RWPE2 (cell line): Measurements from ENCODE around the gene SLC25A25.

Experiments
- ATAC-seq: fragments of 200-7000 bp; cut with Tn5 transposase; 3 replicates; pipeline ENCODE4 v1.9.1; 2021; ENCODE audit warnings: low read depth
- DNase-seq: peaks from one replicate; pipeline ENCODE4 v3.0.0-alpha.2; 2020; ENCODE audit warnings: low spot score
- H3K27ac ChIP-seq: fragments of 450-650 bp; 2 replicates; pipeline ENCODE4 v1.5.1; 2017; ENCODE audit warnings: mild to moderate bottlenecking; ENCODE audit not compliant: poor library complexity, severe bottlenecking
- H3K27me3 ChIP-seq: fragments of 250-450 bp; sonication (Bioruptor Pico); 2 replicates; pipeline ENCODE4 v1.5.1; 2021; ENCODE audit warnings: mild to moderate bottlenecking, moderate library complexity; ENCODE audit not compliant: insufficient read depth, poor library complexity, severe bottlenecking
- H3K36me3 ChIP-seq: fragments of 250-450 bp; sonication (Bioruptor Pico); 2 replicates; pipeline ENCODE4 v1.5.1; 2020; ENCODE audit warnings: low read depth, mild to moderate bottlenecking, moderate library complexity
- H3K4me1 ChIP-seq: fragments of 250-450 bp; sonication (Bioruptor Pico); 2 replicates; pipeline ENCODE4 v1.5.1; 2021; ENCODE audit warnings: mild to moderate bottlenecking, moderate library complexity; ENCODE audit not compliant: insufficient read depth, poor library complexity, severe bottlenecking
- H3K4me3 ChIP-seq: fragments of 250-450 bp; sonication (Bioruptor Pico); 2 replicates; pipeline ENCODE4 v1.5.1; 2021; ENCODE audit warnings: mild to moderate bottlenecking, moderate library complexity; ENCODE audit not compliant: severe bottlenecking
- H3K9me3 ChIP-seq: fragments of 250-450 bp; sonication (Bioruptor Pico); 2 replicates; pipeline ENCODE4 v1.5.1; 2021; ENCODE audit warnings: mild to moderate bottlenecking, moderate library complexity; ENCODE audit not compliant: severe bottlenecking
- CTCF ChIP-seq: fragments of 450-650 bp; IDR thresholded peaks from one replicate; pipeline ENCODE4 v1.5.1; 2017; ENCODE audit warnings: mild to moderate bottlenecking, moderate library complexity; ENCODE audit not compliant: poor library complexity, severe bottlenecking

SLC25A25 gene

GRCh38 chr9:128082151-128082550 is 14.1 kb downstream of the SLC25A25 start:
- peaks cover 4% of the 10 kb centered on the region; the same call in 1 of the 2 replicates for H3K36me3 ChIP-seq
- no peaks in the 10 kb centered on the region for H3K27me3 ChIP-seq
- H3K9me3 ChIP-seq = no peaks in the 10 kb centered on the region
- ATAC-seq (peak; percentile 79), DNase-seq (no peak)
- no peak for TF ChIP-seq CTCF
- no peak overlapping the region for H3K4me3 ChIP-seq
- H3K4me1 ChIP-seq = peaks cover 24% of the 10 kb centered on the region
- H3K27ac ChIP-seq = peak overlapping the region; percentile 50

GRCh38 chr9:128084746-128085145 is 16.7 kb downstream of the SLC25A25 start:
- Histone ChIP-seq H3K4me1 (peaks cover 11% of the 10 kb centered on the region), H3K27ac (no peak overlapping the region), H3K36me3 (peaks cover 4% of the 10 kb centered on the region; the same call in 1 of the 2 replicates), H3K9me3 (no peaks in the 10 kb centered on the region), H3K27me3 (no peaks in the 10 kb centered on the region), H3K4me3 (no peak overlapping the region)
- DNase-seq (no peak), ATAC-seq (no peak)
- no peak for TF ChIP-seq CTCF

- Histone ChIP-seq H3K36me3 (peaks cover 4% of the 10 kb centered on the region; the same call in 1 of the 2 replicates), H3K4me3 (no peak overlapping the region), H3K27ac (no peak overlapping the region), H3K9me3 (no peaks in the 10 kb centered on the region), H3K4me1 (peaks cover 11% of the 10 kb centered on the region), H3K27me3 (no peaks in the 10 kb centered on the region)
- DNase-seq (no peak), ATAC-seq (no peak)
- no peak for TF ChIP-seq CTCF
Measured at GRCh38 chr9:128085943-128086342, 17.9 kb downstream of the SLC25A25 start.

GRCh38 chr9:128087262-128087661 is 19.2 kb downstream of the SLC25A25 start:
- DNase-seq (no peak), ATAC-seq (no peak)
- Histone ChIP-seq H3K27me3 (no peaks in the 10 kb centered on the region), H3K27ac (no peak overlapping the region), H3K4me1 (peaks cover 4% of the 10 kb centered on the region), H3K36me3 (peaks cover 4% of the 10 kb centered on the region; the same call in 1 of the 2 replicates), H3K9me3 (no peaks in the 10 kb centered on the region), H3K4me3 (no peak overlapping the region)
- TF ChIP-seq CTCF = no peak

- DNase-seq = no peak
- Histone ChIP-seq H3K4me1 (peaks cover 1% of the 10 kb centered on the region), H3K4me3 (no peak overlapping the region), H3K36me3 (0 out of 2 replicates have a peak, but pooled peaks cover 4% of the 10 kb centered on the region), H3K27ac (no peak overlapping the region), H3K27me3 (no peaks in the 10 kb centered on the region), H3K9me3 (no peaks in the 10 kb centered on the region)
- no peak for ATAC-seq
- no peak for TF ChIP-seq CTCF
Measured at GRCh38 chr9:128088253-128088945, 20.4 kb downstream of the SLC25A25 start.
